Choroid plexus epithelial cell (primary cell): Measurements from ENCODE around the gene SPATA46.

ENCODE experiments used
- DNase-seq: peaks from one replicate; pipeline ENCODE4 v3.0.0-alpha.2; 2010; ENCODE audit warnings: low read depth
- H3K4me3 ChIP-seq: 2 replicates; pipeline ENCODE4 v1.5.1; 2011; ENCODE audit warnings: low read depth, mild to moderate bottlenecking, control low read depth, low read length, moderate library complexity
- TF ChIP-seq, protein P1 (sequence below): conservative IDR thresholded peaks from 2 replicates; pipeline ENCODE4 v1.5.1; 2011; ENCODE audit warnings: low read depth, mild to moderate bottlenecking, control low read depth, inconsistent platforms, low read length, moderate library complexity

SPATA46 gene

DNA sequence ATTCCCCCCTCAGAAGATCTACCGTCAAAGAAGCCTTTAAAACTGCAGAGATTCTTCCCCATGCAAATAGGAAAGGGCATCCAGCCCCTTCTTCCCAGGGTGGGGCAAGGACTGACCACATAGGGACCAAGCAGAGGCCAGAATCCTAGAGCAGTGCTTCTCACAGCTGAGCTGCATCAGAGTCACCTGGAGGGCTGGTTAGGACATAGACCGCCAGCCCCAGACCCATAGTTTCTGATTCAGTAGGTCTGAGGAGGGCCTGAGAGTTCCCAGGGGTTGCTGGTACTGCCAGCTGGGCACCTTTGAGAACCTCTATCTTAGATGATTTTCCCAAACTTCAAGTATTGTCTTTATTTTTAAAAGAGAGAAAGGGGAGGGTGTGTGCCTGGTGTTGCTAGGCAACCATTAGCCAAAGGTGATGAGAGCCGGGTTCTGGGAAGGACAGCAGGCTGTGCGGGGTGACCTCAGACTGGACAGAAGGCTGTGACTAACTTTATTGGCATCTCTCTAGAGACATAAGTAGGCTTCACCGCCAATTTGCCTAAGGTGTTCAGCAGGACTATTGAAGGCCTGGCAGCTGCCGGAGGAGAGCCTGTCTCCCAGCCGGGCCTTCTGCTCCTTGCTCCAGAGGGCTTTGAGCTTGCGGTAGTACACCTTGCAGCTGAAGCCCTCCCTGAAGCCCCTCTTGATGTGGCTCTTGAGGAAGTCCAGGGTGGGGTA is 3.0 kb downstream of the SPATA46 start:
- TF ChIP-seq, protein P1, sequence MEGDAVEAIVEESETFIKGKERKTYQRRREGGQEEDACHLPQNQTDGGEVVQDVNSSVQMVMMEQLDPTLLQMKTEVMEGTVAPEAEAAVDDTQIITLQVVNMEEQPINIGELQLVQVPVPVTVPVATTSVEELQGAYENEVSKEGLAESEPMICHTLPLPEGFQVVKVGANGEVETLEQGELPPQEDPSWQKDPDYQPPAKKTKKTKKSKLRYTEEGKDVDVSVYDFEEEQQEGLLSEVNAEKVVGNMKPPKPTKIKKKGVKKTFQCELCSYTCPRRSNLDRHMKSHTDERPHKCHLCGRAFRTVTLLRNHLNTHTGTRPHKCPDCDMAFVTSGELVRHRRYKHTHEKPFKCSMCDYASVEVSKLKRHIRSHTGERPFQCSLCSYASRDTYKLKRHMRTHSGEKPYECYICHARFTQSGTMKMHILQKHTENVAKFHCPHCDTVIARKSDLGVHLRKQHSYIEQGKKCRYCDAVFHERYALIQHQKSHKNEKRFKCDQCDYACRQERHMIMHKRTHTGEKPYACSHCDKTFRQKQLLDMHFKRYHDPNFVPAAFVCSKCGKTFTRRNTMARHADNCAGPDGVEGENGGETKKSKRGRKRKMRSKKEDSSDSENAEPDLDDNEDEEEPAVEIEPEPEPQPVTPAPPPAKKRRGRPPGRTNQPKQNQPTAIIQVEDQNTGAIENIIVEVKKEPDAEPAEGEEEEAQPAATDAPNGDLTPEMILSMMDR: no peak
- peak; percentile 79 for DNase-seq
- H3K4me3 ChIP-seq: no peak overlapping the region

- no peak for DNase-seq
- TF ChIP-seq, protein P1: no peak
- H3K4me3 ChIP-seq: no peak overlapping the region
These were observed 3.6 kb downstream of the SPATA46 start for GRCh38 chr1:162373072-162373427.

GRCh38 chr1:162372159-162373071 is 4.2 kb downstream of the SPATA46 start:
- DNase-seq: no peak
- TF ChIP-seq, protein P1: no peak
- no peak overlapping the region for H3K4me3 ChIP-seq

GRCh38 chr1:162371611-162372010 is 5.0 kb downstream of the SPATA46 start:
- no peak overlapping the region for H3K4me3 ChIP-seq
- peak; percentile 48 for DNase-seq
- TF ChIP-seq, protein P1: no peak

DNA sequence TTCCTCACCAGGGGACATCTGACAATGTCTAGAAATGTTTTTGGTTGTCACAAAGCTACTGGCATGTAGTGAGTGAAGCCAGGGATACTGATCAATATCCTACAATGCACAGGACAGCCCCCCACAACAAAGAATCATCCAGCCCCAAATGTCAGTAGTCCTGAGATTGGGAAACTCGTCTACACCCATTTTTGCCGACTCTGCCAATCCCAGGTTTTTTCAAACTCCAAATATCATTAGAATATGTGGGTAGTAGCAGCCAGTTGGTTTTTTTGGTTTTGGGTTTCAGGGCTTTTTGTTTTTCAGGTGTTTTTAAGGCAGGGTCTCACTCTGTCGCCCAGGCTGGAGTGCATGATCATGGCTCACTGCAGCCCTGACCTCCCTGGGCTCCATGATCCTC is 5.9 kb downstream of the SPATA46 start:
- DNase-seq: no peak
- TF ChIP-seq, protein P1: no peak
- H3K4me3 ChIP-seq: no peak overlapping the region

GRCh38 chr1:162370161-162370560 is 6.5 kb downstream of the SPATA46 start:
- H3K4me3 ChIP-seq: no peak overlapping the region
- no peak for DNase-seq

More at GRCh38 chr1:162370161-162370560, 6.5 kb downstream of the SPATA46 start:
- TF ChIP-seq, protein P1: no peak
